Measurements from ENCODE around the gene PRM1.
"Not testable (repeated sequence)": the region's sequence is repeated elsewhere in the genome, so short reads cannot be mapped to it uniquely, and the experiment has no call there.

The PRM1 gene

DNA sequence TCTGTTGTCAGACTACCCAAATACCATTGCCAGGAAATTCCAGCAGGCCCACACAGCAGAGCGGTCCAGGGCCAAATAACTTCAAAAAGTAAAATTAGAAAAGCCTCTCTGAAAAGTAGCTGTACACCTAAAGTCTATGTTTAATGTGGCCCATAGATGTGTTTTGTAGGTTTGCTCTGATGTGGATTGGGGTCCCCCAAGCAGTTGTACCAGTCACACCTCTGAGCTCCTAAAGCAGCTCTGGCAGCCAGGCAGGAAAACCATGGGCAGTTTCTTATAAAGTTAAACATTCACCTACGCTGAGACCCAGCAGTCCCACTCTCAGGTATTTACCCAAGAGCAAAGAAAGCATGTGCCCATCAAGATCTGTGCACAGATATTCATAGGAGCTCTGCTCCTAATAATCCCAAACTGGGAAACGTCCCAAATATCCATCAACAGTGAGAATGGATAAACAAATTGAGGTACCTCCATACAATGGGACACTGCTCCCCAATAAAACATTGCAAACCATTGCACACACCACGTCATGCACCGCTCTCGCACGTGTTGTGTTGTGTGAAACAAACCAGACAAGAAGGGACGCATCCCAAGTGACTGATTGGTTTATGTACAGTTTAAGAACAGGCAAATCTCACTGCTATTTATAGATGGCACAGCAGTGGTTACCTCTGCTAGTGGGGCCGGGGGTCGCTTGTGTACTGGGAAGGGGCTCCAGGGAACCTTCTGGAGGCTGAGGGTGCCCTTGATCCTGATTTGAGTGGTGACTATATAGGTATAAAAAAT lies 15.8 kb upstream of the PRM1 start:
- DNase-seq, result no peak

DNA sequence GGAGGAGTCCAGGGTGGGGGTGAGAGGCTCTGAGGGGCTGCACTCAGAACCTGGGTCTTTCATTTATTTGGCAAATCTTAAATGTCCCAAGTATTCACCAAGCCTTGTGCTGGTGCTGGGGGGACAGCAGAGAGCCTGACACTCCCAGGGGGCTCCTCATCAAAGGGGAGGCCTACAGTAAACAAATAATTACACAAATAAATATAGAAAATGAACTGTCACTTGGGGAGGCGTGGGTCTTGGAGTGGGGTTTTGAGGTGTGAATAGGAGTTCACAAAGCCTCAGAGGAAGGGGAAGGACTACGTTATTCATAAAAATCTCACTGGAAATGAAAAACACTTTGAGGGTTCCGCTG lies 15.2 kb upstream of the PRM1 start:
- no peak for DNase-seq

DNA sequence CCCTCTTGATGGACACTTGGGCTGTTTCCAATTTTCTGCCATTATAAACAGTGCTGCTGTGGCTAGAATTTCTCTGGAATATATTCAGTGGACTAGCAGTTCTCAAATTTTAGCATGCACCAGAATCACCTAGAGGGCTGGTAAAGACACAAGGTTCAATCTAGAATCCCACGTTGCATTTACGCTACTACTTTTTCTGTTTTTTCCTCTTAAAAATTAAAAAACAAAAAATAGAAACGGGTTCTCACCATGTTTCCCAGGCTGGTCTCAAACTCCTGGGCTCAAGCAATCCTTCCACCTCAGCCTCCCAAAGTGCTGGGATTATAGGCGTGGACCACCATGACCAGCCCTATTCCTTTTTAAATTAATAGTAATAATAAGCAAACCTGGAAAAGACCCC lies 14.5 kb upstream of the PRM1 start:
- no peak for DNase-seq

DNA sequence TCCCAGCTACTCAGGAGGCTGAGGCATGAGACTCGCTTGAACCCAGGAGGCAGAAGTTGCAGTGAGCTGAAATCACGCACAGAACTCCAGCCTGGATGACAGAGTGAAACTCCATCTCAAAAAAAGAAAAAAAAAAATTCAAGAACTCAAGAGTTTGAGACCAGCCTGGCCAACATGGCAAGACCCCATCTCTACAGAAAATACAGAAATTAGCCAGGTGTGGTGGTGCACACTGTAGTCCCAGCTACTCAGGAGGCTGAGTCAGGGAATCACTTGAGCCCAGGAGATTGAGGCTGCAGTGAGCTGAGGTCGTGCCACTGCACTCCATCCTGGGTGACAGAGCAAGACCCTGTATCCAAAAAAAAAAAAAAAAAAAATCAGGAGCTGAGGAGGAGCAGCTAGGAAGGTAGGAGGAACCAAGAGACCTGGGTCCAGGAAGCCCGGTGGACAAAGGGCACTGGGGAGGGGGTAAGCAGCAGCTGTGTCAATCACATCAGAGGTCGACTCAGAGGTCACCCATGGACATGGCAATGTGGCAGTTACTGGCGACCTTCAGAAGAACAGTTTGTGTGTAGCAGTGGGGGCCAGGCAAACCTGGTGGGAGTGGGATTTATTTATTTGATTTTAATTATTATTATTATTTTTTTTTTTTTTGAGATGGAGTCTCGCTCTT lies 11.1 kb upstream of the PRM1 start:
- DNase-seq, result no peak

DNA sequence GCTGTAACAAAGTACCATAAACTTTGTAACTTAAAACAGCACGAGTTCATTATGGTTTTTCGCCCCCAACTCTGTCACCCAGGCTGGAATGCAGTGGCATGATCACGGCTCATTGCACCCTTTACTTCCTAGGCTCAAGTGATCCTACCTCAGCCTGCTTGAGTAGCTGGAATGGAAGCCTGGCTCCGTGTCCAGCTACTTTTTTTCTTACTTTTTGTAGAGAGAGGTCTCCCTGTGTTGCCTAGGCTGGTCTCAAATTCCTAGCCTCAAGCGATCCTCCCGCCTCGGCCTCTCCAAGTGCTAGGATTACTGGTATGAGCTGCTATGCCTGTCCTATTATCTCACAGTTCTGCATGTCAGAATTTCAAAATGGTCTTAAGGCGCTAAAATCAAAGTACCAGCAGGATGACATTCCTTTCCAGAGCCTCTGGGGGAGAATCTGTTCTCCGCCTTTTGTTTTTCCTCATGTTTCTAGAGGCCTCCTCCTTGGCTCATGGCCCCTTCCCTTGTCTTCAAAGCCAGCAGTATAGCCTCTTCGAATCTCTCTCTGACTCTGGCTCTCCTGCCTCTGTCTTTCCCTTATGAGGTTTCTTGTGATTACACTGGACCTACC lies 10.1 kb upstream of the PRM1 start:
- DNase-seq, result no peak

DNA sequence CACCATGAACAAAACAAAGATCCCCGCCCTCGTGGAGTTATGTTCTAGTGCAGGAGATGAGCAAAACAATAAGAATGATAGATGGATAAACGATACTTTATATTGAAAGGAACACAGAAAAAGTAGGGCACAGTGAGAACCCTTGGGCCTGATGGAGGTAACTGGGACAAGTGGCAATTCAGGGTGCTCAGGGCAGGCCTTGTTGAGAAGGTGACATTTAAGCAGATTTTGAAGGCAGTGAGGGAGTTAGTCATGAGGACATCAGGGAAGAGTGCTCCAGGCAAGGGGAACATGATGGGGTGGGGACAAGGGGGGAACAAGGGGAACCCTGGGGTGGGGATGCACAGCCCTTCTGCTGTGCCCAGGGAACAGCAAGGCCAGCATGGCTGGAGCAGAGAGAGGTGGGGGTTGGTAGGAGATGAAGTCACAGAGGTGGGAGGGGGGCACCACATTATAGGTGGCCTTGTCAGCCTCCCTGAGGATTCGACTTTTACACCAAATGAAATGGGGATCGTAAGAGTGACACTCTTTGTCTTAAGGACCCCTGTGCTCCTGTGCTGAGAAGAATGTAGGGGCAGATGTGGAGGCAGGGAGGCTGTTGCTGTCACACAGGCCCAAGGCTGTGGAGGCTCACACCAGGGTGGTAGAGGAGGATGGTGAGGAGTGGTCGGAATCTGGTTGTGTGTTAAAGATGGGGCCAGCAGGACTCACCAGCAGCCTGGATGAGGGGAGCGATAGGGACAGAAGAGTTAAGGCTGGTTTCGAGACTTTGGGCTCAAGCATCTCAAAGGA lies 9.2 kb upstream of the PRM1 start:
- DNase-seq, result no peak

DNA sequence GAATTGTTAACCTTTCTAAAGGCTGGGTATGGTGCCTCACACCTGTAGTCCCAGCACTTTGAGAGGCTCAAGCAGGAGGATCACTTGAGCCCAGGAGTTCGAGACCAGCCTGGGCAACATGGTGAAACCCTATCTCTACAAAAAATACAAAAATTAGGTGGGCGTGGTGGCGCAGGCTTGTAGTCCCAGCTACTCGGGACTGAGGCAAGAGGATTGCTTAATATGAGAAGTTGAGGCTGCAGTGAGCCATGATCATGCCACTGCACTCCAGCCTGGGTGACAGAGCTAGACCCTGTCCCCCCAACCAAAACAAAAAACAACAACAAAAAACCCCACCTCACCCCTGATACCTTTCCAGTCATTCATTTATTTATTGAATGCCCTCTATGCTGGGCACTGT lies 8.6 kb upstream of the PRM1 start:
- not testable (repeated sequence) for DNase-seq

DNA sequence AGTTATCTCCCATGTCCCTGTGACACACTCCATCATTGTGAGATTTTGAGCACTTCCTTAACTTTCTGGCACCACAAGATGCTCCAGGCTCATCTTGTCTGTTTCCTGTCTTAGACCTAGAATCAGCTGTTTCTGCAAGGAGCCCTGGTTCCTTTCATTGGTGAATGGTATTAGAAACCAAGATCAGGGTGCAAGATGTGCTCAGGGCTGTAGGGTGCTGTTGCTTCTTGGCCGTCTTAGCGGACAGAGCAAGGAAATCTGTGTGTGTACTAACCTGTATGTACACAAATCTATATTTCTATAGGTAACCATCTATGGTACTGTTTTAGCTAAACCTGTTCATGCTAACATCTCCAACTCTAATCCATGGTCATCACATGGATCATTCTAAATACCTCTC lies 8.1 kb upstream of the PRM1 start:
- no peak for DNase-seq

DNA sequence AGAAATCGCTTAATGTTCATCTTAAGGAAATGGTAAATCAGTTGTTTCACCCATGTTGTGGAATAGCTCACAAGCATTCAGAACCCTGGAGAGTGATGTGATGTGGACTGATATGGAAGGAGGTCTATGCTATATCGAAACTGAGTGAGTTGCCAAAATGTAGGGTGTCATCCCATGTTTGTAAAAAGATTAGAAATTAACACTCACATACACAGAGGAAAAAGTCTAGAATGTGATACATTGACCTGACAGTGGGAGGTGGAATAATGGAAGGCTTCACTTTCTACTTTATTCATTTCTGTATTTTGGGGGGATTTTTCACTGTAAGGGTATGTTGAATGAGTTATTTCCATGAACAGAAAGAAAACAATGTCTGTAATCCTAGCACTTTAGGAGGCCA lies 4.7 kb upstream of the PRM1 start:
- no peak for DNase-seq

DNA sequence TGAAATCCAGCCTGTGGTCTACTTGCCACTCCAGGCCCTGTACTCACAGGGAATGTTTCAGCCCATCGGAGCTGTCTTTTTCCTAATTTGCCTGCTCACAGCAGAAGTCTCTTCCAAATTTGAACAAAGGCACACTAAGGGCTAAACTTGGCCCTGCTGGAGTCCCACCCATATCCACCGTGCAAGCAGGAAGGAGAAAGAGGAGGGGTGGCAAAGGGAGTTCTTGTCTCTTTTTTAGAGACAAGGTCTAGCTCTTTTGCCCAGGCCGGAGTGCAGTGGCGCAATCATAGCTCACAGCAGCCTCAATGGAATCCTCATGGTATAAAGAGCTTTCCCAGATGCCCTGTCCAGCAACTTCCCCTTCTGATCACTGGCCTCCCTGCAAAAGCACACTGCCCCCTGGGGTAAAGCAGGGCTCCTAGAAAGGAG lies 2.7 kb upstream of the PRM1 start:
- DNase-seq, result no peak

DNA sequence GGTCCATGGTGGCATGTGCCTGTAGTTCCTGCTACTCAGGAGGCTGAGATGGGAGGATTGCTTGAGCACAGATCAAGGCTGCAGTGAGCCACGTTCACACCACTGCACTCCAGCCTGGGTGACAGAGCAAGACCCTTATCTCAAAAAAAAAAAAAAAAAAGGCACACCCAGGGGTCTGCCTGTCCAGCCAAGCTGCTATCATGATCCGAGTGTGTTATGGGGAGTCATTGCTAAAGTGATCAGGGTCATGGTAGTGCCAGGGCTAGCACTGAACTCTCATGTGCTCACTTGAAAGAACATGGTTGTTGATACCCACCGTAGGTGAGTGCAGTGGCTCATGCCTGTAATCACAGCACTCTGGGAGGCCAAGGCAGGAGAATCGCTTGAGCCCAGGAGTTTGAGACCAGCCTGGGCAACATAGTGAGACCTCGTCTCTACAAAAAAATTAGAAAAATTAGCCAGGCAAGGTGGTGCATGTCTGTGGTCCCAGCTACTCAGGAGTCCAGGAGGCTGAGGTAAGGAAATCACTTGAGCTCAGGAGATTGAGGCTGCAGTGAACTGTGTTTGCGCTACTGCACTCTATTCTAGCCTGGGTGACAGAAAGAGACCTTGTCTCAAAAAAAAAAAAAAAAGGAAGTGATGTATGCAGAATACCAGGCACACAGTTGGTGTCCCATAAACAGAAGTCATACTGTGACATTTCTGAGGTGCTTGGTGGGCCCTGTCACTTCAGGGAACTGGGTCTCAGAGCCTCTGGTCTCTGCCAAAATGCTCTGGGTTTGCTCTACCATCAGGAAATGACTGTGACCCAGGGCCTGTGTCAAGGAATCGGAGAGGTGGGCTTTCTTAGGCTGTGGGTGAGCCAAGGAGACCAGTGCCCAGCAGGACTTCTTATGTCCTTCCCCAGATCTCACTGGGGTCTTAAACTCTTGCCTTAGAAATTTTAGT lies 2.2 kb downstream of the PRM1 start:
- no peak for DNase-seq

DNA sequence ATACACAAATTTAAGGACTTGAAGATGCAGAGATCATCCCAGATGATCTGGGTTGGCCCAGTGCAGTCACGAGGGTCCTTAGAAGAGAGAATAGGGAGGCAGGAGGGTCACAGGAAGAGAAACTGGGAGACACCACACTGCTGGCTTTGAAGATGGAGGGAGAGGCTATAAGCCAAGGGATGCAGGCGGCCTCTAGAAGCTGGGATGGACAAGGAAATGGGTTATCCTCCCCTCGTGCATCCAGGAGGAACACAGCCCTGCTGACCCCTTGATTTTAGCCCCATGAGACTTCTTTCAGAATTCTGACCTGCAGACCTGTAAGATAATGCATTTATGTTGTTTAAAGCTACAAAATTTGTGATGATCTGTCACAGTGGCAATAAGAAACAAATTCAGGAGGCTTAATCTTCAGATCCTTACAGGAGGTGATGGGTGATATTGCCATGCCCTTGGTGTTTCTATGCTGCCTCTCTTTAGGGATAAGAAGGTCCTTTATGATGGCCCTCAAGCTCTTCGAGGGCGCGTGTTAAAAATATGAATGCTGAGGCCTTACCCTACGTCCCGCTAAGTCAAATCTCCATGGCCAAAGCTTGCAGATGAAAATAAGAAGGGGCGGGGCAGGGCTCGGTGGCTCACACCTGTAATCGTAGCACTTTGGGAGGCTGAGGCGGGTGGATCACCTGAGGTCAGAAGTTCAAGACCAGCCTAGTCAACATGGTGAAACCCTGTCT lies 3.4 kb downstream of the PRM1 start:
- DNase-seq, result no peak

DNA sequence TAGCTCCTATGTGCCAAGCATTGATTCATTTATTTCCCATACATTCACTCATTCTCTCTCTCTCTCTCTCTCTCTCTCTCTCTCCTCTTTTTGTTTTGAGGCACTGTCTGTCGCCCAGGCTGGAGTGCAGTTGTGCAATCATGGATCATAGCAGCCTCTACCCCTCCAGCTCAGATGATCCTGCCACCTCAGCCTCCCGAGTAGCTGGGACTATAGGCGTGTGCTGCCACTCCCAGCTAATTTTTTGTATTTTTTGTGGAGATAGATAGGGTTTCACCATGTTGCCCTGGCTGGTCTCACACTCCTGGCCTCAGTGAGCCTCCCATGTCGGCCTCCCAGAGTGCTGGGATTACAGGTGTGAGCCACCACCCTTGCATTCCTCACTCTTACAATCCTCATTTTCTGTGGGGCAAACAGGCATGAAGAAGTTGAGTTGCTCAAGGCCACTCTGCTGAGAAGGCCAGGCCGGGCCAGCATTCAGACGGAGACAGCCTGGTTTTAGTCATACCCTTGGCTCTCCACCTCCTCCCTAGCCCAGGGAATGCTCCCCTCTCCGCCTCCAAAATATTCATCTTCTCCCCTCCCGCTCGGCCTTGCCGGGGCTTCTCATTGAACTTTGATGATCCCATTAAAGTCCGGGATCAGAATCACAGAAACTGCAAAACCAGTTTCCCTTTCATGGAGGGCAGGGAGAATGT lies 4.1 kb downstream of the PRM1 start:
- no peak for DNase-seq

DNA sequence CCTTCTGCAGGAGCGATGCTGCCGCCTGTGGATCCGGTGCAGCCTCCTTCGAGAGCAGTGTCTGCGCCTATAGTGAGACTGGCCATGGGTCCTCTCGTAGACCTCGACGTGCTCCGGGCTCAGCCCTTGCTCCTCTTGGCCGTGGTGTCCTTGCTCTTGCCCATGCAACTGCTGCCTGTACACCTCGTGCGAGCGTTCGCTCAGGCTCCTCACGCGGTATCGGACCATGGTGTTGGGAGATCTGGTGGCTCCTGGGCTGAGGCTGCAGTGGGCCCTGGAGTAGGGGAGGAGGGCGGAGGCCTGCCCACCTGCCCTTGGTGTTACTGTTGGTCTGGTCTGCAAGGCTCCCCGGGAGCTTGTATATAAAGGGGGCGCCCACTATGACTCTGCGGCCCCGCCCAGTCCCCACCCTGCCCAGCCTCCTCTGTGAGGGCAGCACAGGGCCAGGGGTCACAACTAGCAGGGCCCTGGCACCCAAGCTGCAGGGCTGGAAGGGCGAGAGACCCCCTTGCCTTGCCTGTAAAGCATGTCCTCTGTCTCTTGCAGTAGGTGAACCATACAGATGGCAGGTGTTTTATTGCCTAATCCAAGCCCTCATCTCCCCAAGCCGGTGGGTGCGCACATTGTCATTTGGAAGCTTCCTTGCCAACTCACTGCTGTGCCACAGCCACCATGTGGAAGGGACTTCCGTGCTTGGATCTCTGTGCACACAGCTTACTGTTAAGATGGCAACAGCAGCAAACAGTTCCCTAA lies 4.8 kb downstream of the PRM1 start, which contains the start of gene PRM2:
Gene PRM2 (minus strand): TSS at position 338 of the 753 bp plus-strand sequence. CDS start 110 bp downstream, at position 228.
- no peak for DNase-seq

DNA sequence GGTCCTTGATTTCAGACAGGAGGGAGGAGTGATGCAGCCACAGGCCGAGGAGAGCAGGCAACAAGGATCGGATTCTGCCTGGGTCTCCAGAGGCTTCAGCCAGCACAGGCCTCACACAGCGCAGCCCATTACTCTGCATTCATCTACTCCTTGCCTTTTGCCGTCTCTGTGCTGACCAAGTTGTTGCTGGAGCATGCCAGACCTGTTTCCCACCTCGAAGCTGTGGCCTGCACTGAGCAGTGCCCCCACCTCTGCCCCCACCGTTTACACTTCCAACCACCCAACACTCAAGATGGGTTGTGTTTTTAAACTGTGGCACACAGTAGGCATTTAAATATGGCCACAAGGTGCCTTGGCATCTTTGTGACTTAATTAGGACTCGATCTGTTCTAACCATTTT lies 6.2 kb downstream of the PRM1 start:
- DNase-seq, result no peak

DNA sequence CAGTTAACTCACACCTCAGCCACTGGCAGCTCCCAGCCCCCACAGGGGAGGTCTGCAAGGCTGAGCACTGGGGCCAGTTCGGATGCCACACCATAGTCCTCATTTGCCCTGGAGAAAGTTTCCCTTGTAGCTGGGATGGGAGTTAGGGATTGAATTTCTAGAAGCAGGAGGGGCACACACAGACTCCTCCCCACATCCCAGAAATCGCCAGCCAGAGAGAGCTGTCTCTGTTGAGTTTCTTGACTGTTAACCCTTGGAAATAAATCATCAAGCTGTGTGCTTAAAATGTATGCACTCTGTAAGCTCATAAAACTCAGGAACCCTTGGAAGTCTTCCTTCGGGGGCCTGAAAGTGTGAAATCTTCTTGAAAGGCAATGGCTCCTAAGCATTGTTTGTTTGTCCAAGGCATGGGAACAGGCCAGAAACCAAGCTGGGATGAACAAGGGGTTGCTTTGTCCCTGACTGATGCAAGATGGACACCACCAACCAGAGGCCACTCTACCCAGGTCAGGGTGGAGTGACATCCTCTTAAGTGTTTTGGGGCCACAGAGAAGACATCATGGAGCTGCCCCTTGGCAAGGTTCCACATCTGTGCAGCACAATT lies 7.3 kb downstream of the PRM1 start:
- no peak for DNase-seq

DNA sequence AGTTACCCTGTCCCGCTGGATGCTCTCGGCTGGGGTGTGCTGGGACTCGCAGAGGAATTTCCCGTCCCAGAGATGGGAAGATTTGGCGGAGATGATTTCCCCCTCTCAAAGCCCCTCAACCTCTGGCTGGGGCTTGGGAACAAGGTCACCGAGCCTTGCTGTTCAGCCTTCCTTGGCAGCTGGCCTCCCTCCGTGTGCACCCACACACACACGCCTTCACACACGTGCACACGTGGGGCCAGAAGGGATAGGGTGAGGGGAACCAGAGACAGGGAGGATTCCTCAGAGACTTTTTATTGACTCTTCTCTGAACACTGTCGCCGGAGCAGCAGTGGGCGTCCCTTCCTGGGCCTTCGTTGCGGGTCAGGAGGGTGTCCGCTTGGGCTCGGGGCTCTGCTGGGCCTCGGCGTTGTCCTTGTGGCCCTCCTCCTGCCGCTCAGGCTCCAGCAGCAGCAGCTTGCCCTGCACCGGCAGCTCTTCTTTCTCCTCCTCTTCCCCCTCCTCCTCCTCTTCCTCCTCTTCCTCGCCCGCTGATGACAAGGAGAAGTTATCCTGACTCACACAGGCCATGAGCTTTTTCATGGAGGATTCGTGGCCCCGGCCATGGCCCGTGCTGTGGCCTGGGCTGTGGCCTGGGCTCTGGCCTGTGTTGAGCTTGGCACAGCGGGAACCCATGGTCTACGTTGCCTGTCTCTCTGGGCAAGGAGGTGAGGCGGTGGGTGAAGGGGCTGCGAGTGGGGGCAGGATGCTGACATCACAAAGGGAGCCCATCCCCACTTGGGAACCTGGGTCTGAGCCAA lies 8.0 kb downstream of the PRM1 start, which contains the start of gene PRM3:
Gene PRM3 (minus strand): TSS at position 709 of the 800 bp plus-strand sequence. CDS start 34 bp downstream, at position 675.
- no peak for DNase-seq

DNA sequence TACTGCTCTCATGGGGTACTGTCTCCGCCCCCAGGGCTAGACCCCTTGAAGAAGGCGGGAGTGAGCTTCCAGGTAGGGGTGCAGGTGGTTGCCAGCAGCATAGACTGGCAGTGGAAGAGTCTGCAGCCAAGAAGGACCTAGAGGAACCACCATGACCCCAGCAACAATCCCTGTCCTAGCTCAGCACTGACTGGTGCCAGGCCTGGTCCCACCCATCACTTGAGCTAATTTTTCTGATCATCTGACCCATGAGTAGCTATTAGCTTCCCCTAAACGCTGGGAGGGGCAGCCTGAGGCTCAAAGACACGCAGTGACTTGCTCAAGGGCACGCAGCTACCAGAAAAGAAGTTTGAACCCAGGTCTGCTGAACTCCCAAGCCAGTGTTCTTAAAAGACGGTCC lies 8.6 kb downstream of the PRM1 start:
- DNase-seq, result no peak

DNA sequence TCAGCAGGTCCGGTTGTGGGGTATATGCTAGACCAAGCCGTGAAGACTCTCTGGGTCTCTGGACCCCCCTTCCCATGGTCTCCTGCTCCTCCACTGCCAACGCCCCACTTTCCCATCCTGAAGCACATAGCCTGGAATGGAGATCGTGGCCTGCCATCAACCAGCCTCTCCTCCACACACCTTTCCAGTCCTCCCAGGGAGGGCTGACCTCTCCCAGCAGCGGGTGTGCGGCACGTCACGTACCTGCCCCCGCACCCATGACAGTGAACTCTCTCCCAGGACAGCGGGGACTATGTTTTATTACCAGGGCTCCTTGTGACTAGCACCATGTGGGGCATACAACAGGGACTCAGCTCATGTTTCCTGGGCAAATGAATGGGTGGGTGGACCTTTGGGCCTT lies 9.5 kb downstream of the PRM1 start:
- DNase-seq, result no peak

All from stimulated activated CD8-positive, alpha-beta memory T cell treated with anti-CD3 and anti-CD28 coated beads, Interleukin-4, amount 100 ng/mL, for 48 hours (primary cell).